GM23338 (cell line): ENCODE data around the gene CD3G. TPM values are rescaled to one million over a fixed set of nuclear protein-coding genes. Genes with fewer than 3 reads are reported as not detected.

Experiments used
- ATAC-seq: fragments of 200-7000 bp; cut with Tn5 transposase; 3 replicates; pipeline ENCODE4 v1.9.1; 2020
- DNase-seq: peaks from one replicate; pipeline ENCODE4 v3.0.0-alpha.2; 2015; ENCODE audit warnings: low spot score
- H2AFZ ChIP-seq: fragments of 200-600 bp; sonication (generic); 2 replicates; pipeline ENCODE4 v1.8.0; 2016; ENCODE audit warnings: antibody characterized with exemption, mild to moderate bottlenecking, moderate library complexity
- H3F3A ChIP-seq: fragments of 200-600 bp; sonication (generic); replicated peaks from 2 replicates; pipeline ENCODE4 v1.8.0; 2017; ENCODE audit warnings: antibody characterized with exemption, mixed run types, low read depth
- H3K27ac ChIP-seq: fragments of 200-600 bp; sonication (generic); 2 replicates; pipeline ENCODE4 v1.6.1; 2016; ENCODE audit warnings: low read depth
- H3K27me3 ChIP-seq: fragments of 200-600 bp; sonication (generic); 2 replicates; pipeline ENCODE4 v1.8.0; 2016; ENCODE audit warnings: mild to moderate bottlenecking, mixed run types, moderate library complexity; ENCODE audit not compliant: insufficient read depth
- H3K36me3 ChIP-seq: fragments of 200-600 bp; sonication (generic); 2 replicates; pipeline ENCODE4 v1.8.0; 2016; ENCODE audit warnings: mild to moderate bottlenecking; ENCODE audit not compliant: insufficient read depth
- H3K4me1 ChIP-seq: fragments of 200-600 bp; sonication (generic); 2 replicates; pipeline ENCODE4 v1.8.0; 2016; ENCODE audit warnings: mild to moderate bottlenecking, moderate library complexity; ENCODE audit not compliant: insufficient read depth
- H3K4me2 ChIP-seq: fragments of 200-600 bp; sonication (generic); 2 replicates; pipeline ENCODE4 v1.7.1; 2017; ENCODE audit warnings: mixed run types
- H3K4me3 ChIP-seq: fragments of 200-600 bp; sonication (generic); 2 replicates; pipeline ENCODE4 v1.6.1; 2016; ENCODE audit warnings: mixed run types
- H3K79me2 ChIP-seq: fragments of 200-600 bp; sonication (generic); replicated peaks from 2 replicates; pipeline ENCODE4 v1.8.0; 2017; ENCODE audit warnings: mild to moderate bottlenecking; ENCODE audit not compliant: insufficient read depth
- H3K9me2 ChIP-seq: fragments of 200-600 bp; sonication (generic); 2 replicates; pipeline ENCODE4 v1.8.0; 2017; ENCODE audit not compliant: insufficient read depth
- H4K20me1 ChIP-seq: fragments of 200-600 bp; sonication (generic); replicated peaks from 2 replicates; pipeline ENCODE4 v1.8.0; 2017; ENCODE audit warnings: mild to moderate bottlenecking; ENCODE audit not compliant: insufficient read depth
- H3K27ac Mint-ChIP-seq: 2 replicates; pipeline ENCODE4 v1.8.0; 2020; ENCODE audit warnings: inconsistent platforms, mild to moderate bottlenecking, moderate library complexity, mixed read lengths
- H3K27me3 Mint-ChIP-seq: 3 replicates; pipeline ENCODE4 v1.8.0; 2022; ENCODE audit warnings: low read depth, mild to moderate bottlenecking, moderate library complexity, mixed read lengths, inconsistent platforms; ENCODE audit not compliant: insufficient read depth, poor library complexity
- H3K36me3 Mint-ChIP-seq: 3 replicates; pipeline ENCODE4 v1.8.0; 2021; ENCODE audit warnings: low read depth, mild to moderate bottlenecking, inconsistent platforms, moderate library complexity, mixed read lengths
- H3K4me1 Mint-ChIP-seq: 3 replicates; pipeline ENCODE4 v1.8.0; 2020; ENCODE audit warnings: mild to moderate bottlenecking, inconsistent platforms, mixed read lengths
- H3K4me3 Mint-ChIP-seq: 3 replicates; pipeline ENCODE4 v1.8.0; 2021; ENCODE audit warnings: moderate library complexity, mild to moderate bottlenecking, inconsistent platforms, mixed read lengths
- H3K9me3 Mint-ChIP-seq: 3 replicates; pipeline ENCODE4 v1.8.0; 2020; ENCODE audit warnings: moderate library complexity, mild to moderate bottlenecking, inconsistent platforms, mixed read lengths
- CREB1 ChIP-seq: fragments of 250-450 bp; sonication (Bioruptor Pico); IDR thresholded peaks from 2 replicates; pipeline ENCODE4 v1.5.0; 2020; ENCODE audit warnings: low read depth, mild to moderate bottlenecking, moderate library complexity
- CTCF ChIP-seq, 2 experiments: fragments of 200-600 bp in 1 of 2; sonication (generic) in 1 of 2; conservative IDR thresholded peaks; 2 replicates each; pipeline versions ENCODE4 v1.5.1 to v1.6.1; 2016 to 2017; ENCODE audit warnings: antibody characterized with exemption in 2 of 2, low read depth in 2 of 2, mild to moderate bottlenecking in 2 of 2, moderate library complexity in 1 of 2
- ETS1 ChIP-seq: IDR thresholded peaks from 2 replicates; pipeline ENCODE4 v1.6.1; 2016; ENCODE audit warnings: antibody characterized with exemption
- EZH2phosphoT487 ChIP-seq: fragments of 200-600 bp; sonication (generic); IDR thresholded peaks from one replicate; pipeline ENCODE4 v1.8.1; 2018; ENCODE audit warnings: antibody characterized with exemption; ENCODE audit not compliant: unreplicated experiment
- JUNB ChIP-seq: IDR thresholded peaks from one replicate; pipeline ENCODE4 v1.6.1; 2016; ENCODE audit warnings: antibody characterized with exemption; ENCODE audit not compliant: unreplicated experiment
- NANOG ChIP-seq: IDR thresholded peaks from 2 replicates; pipeline ENCODE4 v1.6.1; 2016; ENCODE audit warnings: antibody characterized with exemption, borderline replicate concordance
- POLR2AphosphoS5 ChIP-seq: IDR thresholded peaks from 2 replicates; pipeline ENCODE4 v1.6.1; 2016; ENCODE audit warnings: antibody characterized with exemption, low read depth
- REST ChIP-seq: IDR thresholded peaks from one replicate; pipeline ENCODE4 v1.6.1; 2018; ENCODE audit warnings: antibody characterized with exemption; ENCODE audit not compliant: unreplicated experiment
- STAT1 ChIP-seq: IDR thresholded peaks from one replicate; pipeline ENCODE4 v1.6.1; 2016; ENCODE audit warnings: antibody characterized with exemption; ENCODE audit not compliant: unreplicated experiment
- ZNF114 ChIP-seq: fragments of 250-450 bp; sonication (Bioruptor Pico); IDR thresholded peaks from 2 replicates; pipeline ENCODE4 v1.5.0; 2020; ENCODE audit warnings: mild to moderate bottlenecking, moderate library complexity
- ZNF331 ChIP-seq: fragments of 250-450 bp; sonication (Bioruptor Pico); IDR thresholded peaks from 2 replicates; pipeline ENCODE4 v1.5.0; 2020; ENCODE audit warnings: low read depth, mild to moderate bottlenecking, moderate library complexity
- ZNF462 ChIP-seq: fragments of 250-450 bp; sonication (Bioruptor Pico); IDR thresholded peaks from 2 replicates; pipeline ENCODE4 v1.5.0; 2020; ENCODE audit warnings: mild to moderate bottlenecking, moderate library complexity
- polyA plus RNA-seq: library from polyadenylated mRNA; unstranded; fragments of >200 nt; fragmentation: Nextera tagmentation; extraction: Ambion mirVana; gene quantifications from 2 replicates; pipeline ENCODE4 v1.2.1, GENCODE V29; 2016
- total RNA-seq: library from RNA; depleted of rRNA; stranded (reverse); fragments of >200 nt; shearing (Covaris generic); gene quantifications from 2 replicates; pipeline ENCODE4 v1.2.3, GENCODE V29; 2014

CD3G gene
- total and polyA plus RNA-seq, 2 experiments from 2014 or later: not detected

GRCh38 chr11:118373871-118374270 lies 29.7 kb downstream of the CD3G start:
- Mint-ChIP-seq H3K27me3 (peaks cover 3% of the 10 kb centered on the region), H3K36me3 (peaks cover 74% of the 10 kb centered on the region), H3K4me3 (no peak overlapping the region), H3K4me1 (peaks cover 2% of the 10 kb centered on the region; the same call in 2 of the 3 replicates), H3K27ac (no peak overlapping the region), H3K9me3 (no peaks in the 10 kb centered on the region)
- TF ChIP-seq ZNF462 (CRISPR knock-in tag): no peak
- TF ChIP-seq CTCF (conservative IDR thresholded peaks at IDR 0.05; ENCODE audit: low read depth in 2 of 2): no peak
- no peak for TF ChIP-seq CREB1 (CRISPR knock-in tag)
- no peak for TF ChIP-seq NANOG
- TF ChIP-seq ZNF331: no peak
- no peak for TF ChIP-seq EZH2phosphoT487
- no peak for TF ChIP-seq JUNB
- no peak for TF ChIP-seq REST
- no peak for TF ChIP-seq POLR2AphosphoS5
- no peak for TF ChIP-seq ZNF114 (CRISPR knock-in tag)
- no peak for TF ChIP-seq STAT1
- no peak for TF ChIP-seq ETS1
- Histone ChIP-seq H3K4me2 (no peak overlapping the region), H3K9me2 (no peaks in the 10 kb centered on the region), H3K27ac (no peak overlapping the region), H2AFZ (no peak overlapping the region), H3K4me1 (no peaks in the 10 kb centered on the region), H3K4me3 (no peak overlapping the region), H3K36me3 (peaks cover 50% of the 10 kb centered on the region), H3K27me3 (no peaks in the 10 kb centered on the region), H3F3A (no peaks in the 10 kb centered on the region), H3K79me2 (no peaks in the 10 kb centered on the region), H4K20me1 (peaks cover 7% of the 10 kb centered on the region; the same call in 1 of the 2 replicates)
- DNase-seq (no peak), ATAC-seq (no peak)
